HEK293T (cell line): ENCODE results near the gene ZNF789.

Source experiments
- ELF4 ChIP-seq: fragments of 450-650 bp; IDR thresholded peaks from 2 replicates; pipeline ENCODE4 v1.6.1; 2017; ENCODE audit warnings: antibody characterized with exemption
- L3MBTL2 ChIP-seq: fragments of 450-650 bp; conservative IDR thresholded peaks from 2 replicates; pipeline ENCODE4 v1.6.1; 2016; ENCODE audit warnings: mild to moderate bottlenecking
- LEF1 ChIP-seq: fragments of 450-650 bp; IDR thresholded peaks from 2 replicates; pipeline ENCODE4 v1.6.1; 2017; ENCODE audit warnings: mild to moderate bottlenecking, borderline replicate concordance
- SP1 ChIP-seq: fragments of 450-650 bp; IDR thresholded peaks from 2 replicates; pipeline ENCODE4 v1.6.1; 2017
- TARDBP ChIP-seq: fragments of 450-650 bp; IDR thresholded peaks from 2 replicates; pipeline ENCODE4 v1.6.1; 2016
- ZNF384 ChIP-seq: fragments of 450-650 bp; IDR thresholded peaks from 2 replicates; pipeline ENCODE4 v1.6.1; 2016

DNA sequence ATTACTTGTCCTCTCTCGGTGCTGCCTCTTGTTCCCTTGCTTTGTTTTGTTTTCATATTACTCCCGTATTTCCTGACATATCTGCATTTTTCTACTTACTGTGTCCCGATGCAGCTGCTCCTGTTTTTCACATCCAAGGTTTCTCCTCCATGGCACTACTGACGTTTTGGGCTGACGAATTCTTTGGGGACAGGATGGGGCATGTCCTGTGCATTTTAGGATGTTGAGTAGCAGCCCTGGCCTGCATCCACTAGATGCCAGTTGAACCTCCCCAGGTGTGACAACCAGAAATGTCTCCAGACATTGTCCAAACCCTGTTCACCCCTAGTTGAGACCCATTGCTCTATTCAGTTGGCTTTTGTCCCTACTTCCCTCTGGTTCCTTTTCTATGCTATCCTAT is 12.4 kb downstream of the ZNF789 start:
- no peak for TF ChIP-seq L3MBTL2
- no peak for TF ChIP-seq SP1
- no peak for TF ChIP-seq ELF4
- TF ChIP-seq TARDBP, result no peak
- no peak for TF ChIP-seq ZNF384
- TF ChIP-seq LEF1, result no peak
